Lower leg skin (tissue), 4 donors: ENCODE results near the gene SEMA6B. TPM values are rescaled to one million over a fixed set of nuclear protein-coding genes. Genes with fewer than 3 reads are reported as not detected.

Experiments
- DNase-seq, 2 donors: peaks; one replicate each; pipeline ENCODE4 v3.0.0-alpha.2; 2019; ENCODE audit warnings: low spot score in 2 of 2
- H3K4me3 ChIP-seq: fragments of 200-600 bp; sonication (generic); 2 replicates; pipeline ENCODE4 v1.5.1; 2017; ENCODE audit warnings: mild to moderate bottlenecking, low read depth; ENCODE audit not compliant: poor library complexity, severe bottlenecking
- POLR2A ChIP-seq, 2 donors: fragments of 450-650 bp; IDR thresholded peaks; one replicate each; pipeline ENCODE4 v1.6.1; 2016 to 2017; ENCODE audit warnings: antibody characterized with exemption in 2 of 2, mild to moderate bottlenecking in 1 of 2, moderate library complexity in 1 of 2
- WGBS, 2 donors: methylation state at CpG; one replicate each; pipeline ENCODE4 v1.1.5; 2018; 5-methylcytosine and 5-hydroxymethylcytosine counted together
- intact Hi-C: fragments of 100-400 bp; cut with DNase I; formaldehyde crosslinking; loops from one replicate; pipeline ENCODE4 v1.15.0; 2023; ENCODE audit warnings: low total_unique reads
- total RNA-seq, 4 donors: library from RNA; depleted of rRNA; stranded (reverse); fragments of >200 nt; gene quantifications; one replicate each; pipeline ENCODE4 v1.1.0, GENCODE V29; 2016
- TF ChIP-seq, protein P1 (sequence below), 3 donors: fragments of 450-650 bp; IDR thresholded peaks; one replicate each; pipeline ENCODE4 v1.5.1; 2016; ENCODE audit warnings: antibody characterized with exemption in 3 of 3, mild to moderate bottlenecking in 3 of 3, moderate library complexity in 2 of 3

Gene SEMA6B
- total RNA-seq, 4 donors from 2014 or later: 3.3 to 6.0 (median 3.6) TPM

DNA sequence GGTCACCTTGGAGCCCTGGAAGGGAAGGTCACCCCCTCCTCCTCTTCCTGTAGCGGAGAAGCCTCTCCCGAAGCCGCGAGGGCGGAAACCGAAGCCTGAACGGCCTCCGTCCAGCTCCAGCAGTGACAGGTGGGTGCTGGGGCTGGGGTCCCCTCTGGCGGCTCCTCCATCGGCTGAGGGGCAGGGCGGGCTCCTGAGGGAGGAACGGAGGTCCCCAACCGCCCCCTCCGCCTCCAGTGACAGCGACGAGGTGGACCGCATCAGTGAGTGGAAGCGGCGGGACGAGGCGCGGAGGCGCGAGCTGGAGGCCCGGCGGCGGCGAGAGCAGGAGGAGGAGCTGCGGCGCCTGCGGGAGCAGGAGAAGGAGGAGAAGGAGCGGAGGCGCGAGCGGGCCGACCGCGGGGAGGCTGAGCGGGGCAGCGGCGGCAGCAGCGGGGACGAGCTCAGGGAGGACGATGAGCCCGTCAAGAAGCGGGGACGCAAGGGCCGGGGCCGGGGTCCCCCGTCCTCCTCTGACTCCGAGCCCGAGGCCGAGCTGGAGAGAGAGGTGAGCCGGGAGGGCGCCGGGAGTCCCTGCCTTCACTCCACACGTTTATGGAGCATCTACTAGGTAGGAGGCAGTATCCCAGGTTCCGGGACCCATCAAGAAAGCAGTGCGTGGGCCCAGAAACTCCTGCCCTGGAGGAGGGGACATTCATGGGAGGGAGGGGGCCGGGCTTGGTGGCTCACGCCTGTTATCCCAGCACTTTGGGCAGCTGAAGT lies 65.4 kb downstream of the SEMA6B start:
- 95% methylated on average over 61 of the region's 61 CpGs for WGBS, 2 donors
- DNase-seq: no peak
- TF ChIP-seq POLR2A (IDR thresholded peaks at IDR 0.05): no peak
- TF ChIP-seq, protein P1, sequence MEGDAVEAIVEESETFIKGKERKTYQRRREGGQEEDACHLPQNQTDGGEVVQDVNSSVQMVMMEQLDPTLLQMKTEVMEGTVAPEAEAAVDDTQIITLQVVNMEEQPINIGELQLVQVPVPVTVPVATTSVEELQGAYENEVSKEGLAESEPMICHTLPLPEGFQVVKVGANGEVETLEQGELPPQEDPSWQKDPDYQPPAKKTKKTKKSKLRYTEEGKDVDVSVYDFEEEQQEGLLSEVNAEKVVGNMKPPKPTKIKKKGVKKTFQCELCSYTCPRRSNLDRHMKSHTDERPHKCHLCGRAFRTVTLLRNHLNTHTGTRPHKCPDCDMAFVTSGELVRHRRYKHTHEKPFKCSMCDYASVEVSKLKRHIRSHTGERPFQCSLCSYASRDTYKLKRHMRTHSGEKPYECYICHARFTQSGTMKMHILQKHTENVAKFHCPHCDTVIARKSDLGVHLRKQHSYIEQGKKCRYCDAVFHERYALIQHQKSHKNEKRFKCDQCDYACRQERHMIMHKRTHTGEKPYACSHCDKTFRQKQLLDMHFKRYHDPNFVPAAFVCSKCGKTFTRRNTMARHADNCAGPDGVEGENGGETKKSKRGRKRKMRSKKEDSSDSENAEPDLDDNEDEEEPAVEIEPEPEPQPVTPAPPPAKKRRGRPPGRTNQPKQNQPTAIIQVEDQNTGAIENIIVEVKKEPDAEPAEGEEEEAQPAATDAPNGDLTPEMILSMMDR (IDR thresholded peaks at IDR 0.05): no peak
- H3K4me3 ChIP-seq: no peak overlapping the region
- intact Hi-C loops: no loop called here

DNA sequence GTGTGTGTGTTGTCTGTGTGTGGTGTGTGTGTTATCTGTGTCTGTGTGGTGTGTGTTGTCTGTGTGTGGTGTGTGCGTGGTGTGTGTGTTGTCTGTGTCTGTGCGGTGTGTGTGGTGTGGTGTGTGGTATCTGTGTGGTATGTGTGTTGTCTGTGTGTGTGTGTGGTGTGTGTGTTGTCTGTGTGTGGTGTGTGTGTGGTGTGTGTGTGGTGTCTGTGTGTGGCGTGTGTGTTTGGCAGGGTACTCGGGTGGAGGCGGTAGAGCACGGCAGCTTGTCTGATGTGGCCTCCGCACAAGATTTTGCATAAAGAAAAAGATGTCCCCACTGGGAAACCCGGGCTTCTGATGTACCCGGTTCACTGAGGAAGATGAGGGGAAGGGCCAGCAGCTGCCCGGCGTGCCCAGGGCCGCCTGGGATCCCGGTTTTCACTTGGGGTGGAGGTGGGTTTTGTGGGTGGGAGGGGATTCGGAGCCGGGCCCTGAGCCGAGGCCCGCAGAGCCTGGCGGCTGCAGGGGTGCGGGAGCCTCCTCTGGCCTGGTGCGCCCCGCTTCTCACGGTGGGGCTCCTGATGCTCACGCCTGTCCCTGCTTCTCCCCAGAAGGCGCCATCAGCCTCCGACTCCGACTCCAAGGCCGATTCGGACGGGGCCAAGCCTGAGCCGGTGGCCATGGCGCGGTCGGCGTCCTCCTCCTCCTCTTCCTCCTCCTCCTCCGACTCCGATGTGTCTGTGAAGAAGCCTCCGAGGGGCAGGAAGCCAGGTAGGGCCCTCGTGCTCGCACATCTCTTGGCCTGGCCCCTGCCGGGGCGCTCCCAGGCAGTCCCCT lies 66.2 kb downstream of the SEMA6B start:
- DNase-seq: no peak
- 93 to 95% methylated on average over 41 of the region's 41 CpGs for WGBS, 2 donors
- H3K4me3 ChIP-seq: no peak overlapping the region
- intact Hi-C loops: no loop called here
- no peak for TF ChIP-seq POLR2A (IDR thresholded peaks at IDR 0.05)
- TF ChIP-seq, protein P1 (IDR thresholded peaks at IDR 0.05): no peak

Other genes starting within 250 kb of the SEMA6B start
- gene STAP2, start 220.9 kb downstream of the SEMA6B start, total RNA-seq: 100 to 1,000 TPM in 2 of 4 donors, 10 to 100 TPM in 2; 78.5 to 159 (median 122) TPM
- 10 to 100 TPM in 1 of 4 donors, 1 to 10 TPM in 3; 4.4 to 10.6 (median 7.8) TPM for gene MPND, start 216.1 kb downstream of the SEMA6B start, total RNA-seq
- gene SH3GL1, start 159.1 kb downstream of the SEMA6B start, total RNA-seq: 100 to 1,000 TPM; 109 to 117 (median 112) TPM
- gene CHAF1A, start 157.0 kb downstream of the SEMA6B start, total RNA-seq: 10 to 100 TPM in 3 of 4 donors, 1 to 10 TPM in 1; 9.0 to 25.9 (median 12.6) TPM
- 100 to 1,000 TPM in 2 of 4 donors, 10 to 100 TPM in 2; 77.0 to 161 (median 111) TPM for gene UBXN6, start 101.9 kb downstream of the SEMA6B start, total RNA-seq
- 10 to 100 TPM; 20.9 to 36.4 (median 30.1) TPM for gene HDGFL2, start 87.4 kb downstream of the SEMA6B start, total RNA-seq
- 10 to 100 TPM; 10.6 to 55.1 (median 24.2) TPM for gene PLIN4, start 41.2 kb downstream of the SEMA6B start, total RNA-seq
- 10 to 100 TPM in 1 of 4 donors, 1 to 10 TPM in 3; 1.0 to 21.2 (median 5.3) TPM for gene PLIN5, start 24.5 kb downstream of the SEMA6B start, total RNA-seq
- 1 to 10 TPM; 1.8 to 9.9 (median 2.7) TPM for gene LRG1, start 19.6 kb downstream of the SEMA6B start, total RNA-seq
- gene TNFAIP8L1, start 79.8 kb upstream of the SEMA6B start, total RNA-seq: 10 to 100 TPM in 1 of 4 donors, 1 to 10 TPM in 3; 3.1 to 11.6 (median 7.0) TPM
- 10 to 100 TPM; 25.9 to 56.0 (median 29.6) TPM for gene MYDGF, start 110.7 kb upstream of the SEMA6B start, total RNA-seq
- gene DPP9, start 164.2 kb upstream of the SEMA6B start, total RNA-seq: 100 to 1,000 TPM in 1 of 4 donors, 10 to 100 TPM in 3; 76.7 to 125 (median 86.6) TPM
- gene FEM1A, start 232.1 kb upstream of the SEMA6B start, total RNA-seq: 10 to 100 TPM; 46.4 to 55.3 (median 49.9) TPM